K562 (cell line): ENCODE data around the gene PCDHGA4. TPM values are rescaled to one million over a fixed set of nuclear protein-coding genes. Genes with fewer than 3 reads are reported as not detected.
A peak's percentile ranks its signal among the peaks of the same experiment; 100 is the strongest.

Source experiments
- ARID1B ChIP-seq: fragments of 450-650 bp; IDR thresholded peaks from 2 replicates; pipeline ENCODE4 v1.6.1; 2016; ENCODE audit warnings: antibody characterized with exemption, mild to moderate bottlenecking, inconsistent platforms
- CCNT2 ChIP-seq: IDR thresholded peaks from 2 replicates; pipeline ENCODE4 v1.6.1; 2011; ENCODE audit warnings: borderline replicate concordance, low read depth, mild to moderate bottlenecking, moderate library complexity, mixed read lengths, low read length; ENCODE audit not compliant: insufficient read length; ENCODE audit errors: extremely low read depth
- CTBP1 ChIP-seq: fragments of 450-650 bp; IDR thresholded peaks from 2 replicates; pipeline ENCODE4 v1.6.1; 2016; ENCODE audit warnings: borderline replicate concordance
- NR2C2 ChIP-seq, 2 experiments: fragments of 200-800 bp in 1 of 2; sonication (Bioruptor generic) in 1 of 2; sonication (generic) in 1 of 2; formaldehyde crosslinking in 1 of 2; IDR thresholded peaks; 2 replicates each; pipeline versions ENCODE4 v1.6.1 to v1.8.0; 2016 to 2022; ENCODE audit warnings: mild to moderate bottlenecking in 1 of 2, missing compliant biosample characterization in 1 of 2, missing genetic modification characterization in 1 of 2, missing genetic modification reagents in 1 of 2
- SRSF3 ChIP-seq: fragments of 200-400 bp; formaldehyde crosslinking; IDR thresholded peaks from 2 replicates; pipeline ENCODE4 v1.6.1; 2016; ENCODE audit warnings: mild to moderate bottlenecking, low read length, moderate library complexity; ENCODE audit not compliant: insufficient read depth
- ZBTB40 ChIP-seq, 2 experiments: fragments of 450-650 bp in 1 of 2; sonication (generic) in 1 of 2; formaldehyde crosslinking in 1 of 2; IDR thresholded peaks; 2 replicates each; pipeline versions ENCODE4 v1.7.1 to v1.9.0; 2016 to 2022; ENCODE audit warnings: inconsistent platforms in 1 of 2, mild to moderate bottlenecking in 1 of 2, missing genetic modification reagents in 1 of 2
- ZBTB5 ChIP-seq: fragments of 450-650 bp; IDR thresholded peaks from 2 replicates; pipeline ENCODE4 v1.6.1; 2017; ENCODE audit warnings: antibody characterized with exemption
- ZNF395 ChIP-seq: fragments of 200-800 bp; sonication (Bioruptor generic); IDR thresholded peaks from 2 replicates; pipeline ENCODE4 v1.6.1; 2017; ENCODE audit warnings: missing genetic modification characterization, missing compliant biosample characterization
- ZNF398 ChIP-seq: fragments of 250-450 bp; sonication (Bioruptor Pico); IDR thresholded peaks from 2 replicates; pipeline ENCODE4 v1.8.0; 2021; ENCODE audit warnings: moderate library complexity, mild to moderate bottlenecking, inconsistent platforms
- polyA plus RNA-seq, 8 experiments: library from polyadenylated mRNA; depleted of rRNA in 4 of 8; stranded (reverse) in 5 of 8; unstranded in 3 of 8; fragments of >200 nt; fragmentation: Nextera tagmentation in 2 of 8; fragmentation: Illumina TruSeq in 1 of 8; extraction: Ambion mirVana in 2 of 8; extraction: Trizol in 1 of 8; gene quantifications; 2 replicates each; pipeline versions ENCODE4 v1.2.1 to v1.2.3, GENCODE V29; 2011 to 2014; ENCODE audit warnings: inconsistent platforms in 1 of 8, missing spikeins in 1 of 8
- total RNA-seq, 7 experiments: library from RNA; depleted of rRNA in 6 of 7; stranded (reverse); fragments of >200 nt in 6 of 7; fragmentation: Illumina TruSeq in 2 of 7; extraction: Trizol in 2 of 7; gene quantifications; 2 replicates each; pipeline versions ENCODE4 v1.2.1 to v1.2.3, GENCODE V29; 2011 to 2021; ENCODE audit warnings: low replicate concordance in 1 of 7

The PCDHGA4 gene
- total and polyA plus RNA-seq, 9 of the 15 experiments (the other 6 are each of a cell fraction or from before 2014, with no cell fraction given), result 0.12 to 0.40 (median 0.36) TPM; not detected in 2

- no peak for TF ChIP-seq ZBTB5
- no peak for TF ChIP-seq SRSF3
- peak; percentile 25; the same call in 1 of the 2 replicates for TF ChIP-seq ARID1B
- TF ChIP-seq ZNF395 (CRISPR knock-in tag), result peak; percentile 73; the same call in 1 of the 2 replicates
- TF ChIP-seq ZNF398 (CRISPR knock-in tag), result no peak
- peak; percentile 44; the same call in 1 of the 2 replicates for TF ChIP-seq CTBP1
- TF ChIP-seq ZBTB40 (IDR thresholded peaks at IDR 0.05), result peak; percentile 81
- TF ChIP-seq ZBTB40 (CRISPR knock-in tag; IDR thresholded peaks at IDR 0.05), result no peak
- TF ChIP-seq NR2C2 (CRISPR knock-in tag; IDR thresholded peaks at IDR 0.05), result peak; percentile 38; the same call in 1 of the 2 replicates
- peak; percentile 85 for TF ChIP-seq NR2C2 (tag; IDR thresholded peaks at IDR 0.05)
- peak; percentile 38 for TF ChIP-seq CCNT2
Measured at GRCh38 chr5:141320225-141321169, 34.3 kb upstream of the PCDHGA4 start, which contains the start of gene TAF7 (continued).
